Tibial nerve (tissue), 4 donors: Measurements from ENCODE around the gene UMOD. TPM values are rescaled to one million over a fixed set of nuclear protein-coding genes. Genes with fewer than 3 reads are reported as not detected.
"Not testable (repeated sequence)": the region's sequence is repeated elsewhere in the genome, so short reads cannot be mapped to it uniquely, and the experiment has no call there.

Experiments
- DNase-seq, 2 donors: peaks; one replicate each; pipeline ENCODE4 v3.0.0-alpha.2; 2019; ENCODE audit warnings: low spot score in 2 of 2
- H3K27ac ChIP-seq, 4 donors: fragments of 200-600 bp; sonication (generic) in 3 of 4; one replicate each; pipeline ENCODE4 v1.5.1; 2017 to 2019; ENCODE audit warnings: mild to moderate bottlenecking in 1 of 4
- H3K27me3 ChIP-seq, 2 donors: fragments of 200-600 bp; sonication (generic) in 1 of 2; one replicate each; pipeline versions ENCODE4 v1.5.1 to v1.6.0; 2017 to 2019
- H3K36me3 ChIP-seq, 3 donors: fragments of 200-600 bp; sonication (generic); one replicate each; pipeline ENCODE4 v1.5.1; 2018 to 2019
- H3K4me1 ChIP-seq, 4 donors: fragments of 200-600 bp; sonication (generic) in 3 of 4; one replicate each; pipeline ENCODE4 v1.5.1; 2017 to 2019
- H3K4me3 ChIP-seq, 4 donors: fragments of 200-600 bp; sonication (generic) in 3 of 4; one replicate each; pipeline ENCODE4 v1.5.1; 2017 to 2019; ENCODE audit warnings: mild to moderate bottlenecking in 1 of 4, moderate library complexity in 1 of 4
- H3K9me3 ChIP-seq, 4 donors: fragments of 200-600 bp; sonication (generic) in 3 of 4; one replicate each; pipeline ENCODE4 v1.5.1; 2017 to 2019
- CTCF ChIP-seq, 5 experiments: fragments of 200-600 bp in 3 of 5; fragments of 450-650 bp in 2 of 5; sonication (generic) in 3 of 5; IDR thresholded peaks; one replicate each; pipeline ENCODE4 v1.5.1; 2016 to 2019; ENCODE audit warnings: antibody characterized with exemption in 5 of 5, mild to moderate bottlenecking in 3 of 5, moderate library complexity in 2 of 5
- EP300 ChIP-seq, 2 donors: sonication (generic); formaldehyde crosslinking; IDR thresholded peaks; one replicate each; pipeline ENCODE4 v1.6.1; 2017; ENCODE audit warnings: antibody characterized with exemption in 2 of 2, mild to moderate bottlenecking in 1 of 2
- POLR2A ChIP-seq, 2 donors: fragments of 450-650 bp; IDR thresholded peaks; one replicate each; pipeline ENCODE4 v1.6.1; 2017; ENCODE audit warnings: antibody characterized with exemption in 2 of 2, mild to moderate bottlenecking in 2 of 2, moderate library complexity in 2 of 2
- WGBS, 2 donors: methylation state at CpG; one replicate each; pipeline ENCODE4 v1.1.5; 2018; 5-methylcytosine and 5-hydroxymethylcytosine counted together
- total RNA-seq, 4 donors: library from RNA; depleted of rRNA; stranded (reverse); fragments of >200 nt; gene quantifications; one replicate each; pipeline ENCODE4 v1.1.0, GENCODE V29; 2016

The UMOD gene
- total RNA-seq, 4 donors from 2014 or later, result not detected

DNA sequence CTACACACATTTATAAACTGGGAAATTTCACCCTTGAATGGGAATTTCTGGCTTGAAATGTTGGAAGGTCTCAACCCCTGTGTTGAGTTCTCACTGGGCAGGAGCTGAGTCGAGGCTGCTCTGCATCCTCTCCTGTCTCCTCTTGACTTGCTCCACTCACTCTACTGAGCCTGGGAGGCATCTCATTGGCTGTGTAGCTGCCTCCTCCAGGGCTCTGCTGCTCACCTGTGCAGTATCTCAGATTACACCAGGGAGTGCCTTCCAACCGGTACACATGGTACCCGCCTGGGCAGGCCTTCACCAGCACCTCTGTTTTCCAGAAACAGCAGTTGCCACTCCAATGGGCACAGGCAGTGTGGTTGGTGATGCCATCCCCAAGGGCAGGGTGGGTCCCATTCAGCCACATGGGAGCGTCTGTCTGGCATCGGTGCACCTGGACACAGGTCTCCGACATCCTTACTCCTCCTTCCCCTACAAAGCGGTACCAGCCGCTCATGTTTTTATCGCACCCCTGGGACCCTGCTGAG is 28.9 kb downstream of the UMOD start:
- H3K4me1 ChIP-seq, result no peaks in the 10 kb centered on the region
- 72 to 80% methylated on average over 9 of the region's 9 CpGs for WGBS, 2 donors
- H3K27me3 ChIP-seq, result no peaks in the 10 kb centered on the region
- H3K4me3 ChIP-seq, result no peak overlapping the region
- H3K27ac ChIP-seq, result no peak overlapping the region
- H3K9me3 ChIP-seq, result no peaks in the 10 kb centered on the region
- DNase-seq, result no peak
- TF ChIP-seq CTCF (IDR thresholded peaks at IDR 0.05), result no peak
- no peak for TF ChIP-seq POLR2A (IDR thresholded peaks at IDR 0.05)
- no peak for TF ChIP-seq EP300 (IDR thresholded peaks at IDR 0.05)
- H3K36me3 ChIP-seq, result no peaks in the 10 kb centered on the region

DNA sequence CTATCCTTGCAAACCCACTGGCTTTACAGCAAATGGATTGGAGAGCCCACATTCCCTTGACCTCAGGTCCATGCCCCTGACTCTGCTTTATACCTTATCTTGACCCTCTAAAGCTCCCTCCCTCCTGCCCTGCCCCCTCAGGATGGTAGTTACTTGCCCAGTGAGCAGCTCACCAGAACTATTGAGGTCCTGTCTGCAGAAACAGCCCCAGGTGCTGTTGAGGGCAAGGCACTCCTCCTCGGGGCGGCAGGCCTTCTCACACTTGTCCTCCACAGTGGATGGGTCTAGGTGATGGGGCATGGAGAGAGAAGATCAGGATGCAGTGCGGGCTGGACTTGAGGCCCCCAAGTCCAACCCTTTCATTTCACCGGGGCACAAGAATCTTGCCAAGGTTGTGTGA is 29.8 kb downstream of the UMOD start:
- no peak for DNase-seq
- Histone ChIP-seq H3K27me3 (no peaks in the 10 kb centered on the region), H3K4me3 (no peak overlapping the region), H3K36me3 (no peaks in the 10 kb centered on the region), H3K4me1 (no peaks in the 10 kb centered on the region), H3K9me3 (no peaks in the 10 kb centered on the region), H3K27ac (no peak overlapping the region)
- TF ChIP-seq EP300 (IDR thresholded peaks at IDR 0.05), result no peak
- no peak for TF ChIP-seq POLR2A (IDR thresholded peaks at IDR 0.05)
- TF ChIP-seq CTCF (IDR thresholded peaks at IDR 0.05), result no peak
- 90 to 91% methylated on average over 4 of the region's 4 CpGs for WGBS, 2 donors

GRCh38 chr16:20321671-20322070 is 30.8 kb downstream of the UMOD start:
- no peaks in the 10 kb centered on the region for H3K27me3 ChIP-seq
- WGBS, 2 donors, result 86 to 93% methylated on average over 1 of the region's 1 CpG
- no peaks in the 10 kb centered on the region for H3K4me1 ChIP-seq
- TF ChIP-seq EP300 (IDR thresholded peaks at IDR 0.05) (no peak), CTCF (IDR thresholded peaks at IDR 0.05) (no peak), POLR2A (IDR thresholded peaks at IDR 0.05) (no peak)
- H3K4me3 ChIP-seq, result no peak overlapping the region
- no peaks in the 10 kb centered on the region for H3K36me3 ChIP-seq
- H3K9me3 ChIP-seq, result no peaks in the 10 kb centered on the region
- no peak for DNase-seq
- H3K27ac ChIP-seq, result no peak overlapping the region

- H3K27ac ChIP-seq, H3K27me3 ChIP-seq, H3K9me3 ChIP-seq, H3K4me1 ChIP-seq, H3K4me3 ChIP-seq, DNase-seq, H3K36me3 ChIP-seq: not testable (repeated sequence)
- WGBS, 2 donors, result 86 to 97% methylated on average over 2 of the region's 2 CpGs
These were observed 31.5 kb downstream of the UMOD start for GRCh38 chr16:20321051-20321450.

DNA sequence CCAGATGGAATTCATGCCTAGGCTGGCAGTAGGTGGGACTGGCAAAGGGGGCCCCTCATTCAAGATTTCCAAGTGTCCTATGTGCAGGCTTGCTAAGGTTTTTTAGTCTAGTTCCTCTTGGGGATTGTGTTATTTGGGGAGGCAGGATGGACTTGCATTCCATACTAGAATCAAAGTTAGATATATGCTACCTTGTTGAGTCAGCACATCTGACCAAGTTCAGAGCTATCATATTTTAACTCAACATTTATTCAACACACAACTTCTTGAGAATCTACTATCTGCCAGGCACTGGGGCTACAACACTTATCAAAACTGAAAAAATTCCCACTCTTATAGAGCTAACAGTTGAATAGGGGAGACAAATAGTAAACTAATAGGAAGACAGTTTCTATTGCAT is 31.9 kb downstream of the UMOD start:
- H3K4me1 ChIP-seq, result no peaks in the 10 kb centered on the region
- no peak overlapping the region for H3K27ac ChIP-seq
- no peak overlapping the region for H3K4me3 ChIP-seq
- no peaks in the 10 kb centered on the region for H3K27me3 ChIP-seq
- H3K9me3 ChIP-seq, result no peaks in the 10 kb centered on the region
- TF ChIP-seq CTCF (IDR thresholded peaks at IDR 0.05) (no peak), POLR2A (IDR thresholded peaks at IDR 0.05) (no peak), EP300 (IDR thresholded peaks at IDR 0.05) (no peak)
- DNase-seq, result no peak
- no peaks in the 10 kb centered on the region for H3K36me3 ChIP-seq

- H3K4me1 ChIP-seq, result no peaks in the 10 kb centered on the region
- no peaks in the 10 kb centered on the region for H3K27me3 ChIP-seq
- H3K36me3 ChIP-seq, result no peaks in the 10 kb centered on the region
- H3K27ac ChIP-seq, result no peak overlapping the region
- 64 to 80% methylated on average over 2 of the region's 2 CpGs for WGBS, 2 donors
- H3K4me3 ChIP-seq, result no peak overlapping the region
- DNase-seq, result no peak
- TF ChIP-seq POLR2A (IDR thresholded peaks at IDR 0.05) (no peak), EP300 (IDR thresholded peaks at IDR 0.05) (no peak)
- H3K9me3 ChIP-seq, result no peaks in the 10 kb centered on the region
These were observed 32.3 kb downstream of the UMOD start for GRCh38 chr16:20320178-20320577.
